Measurements from ENCODE around the gene NTNG2.
A peak's percentile ranks its signal among the peaks of the same experiment; 100 is the strongest.
"Not testable (repeated sequence)": the region's sequence is repeated elsewhere in the genome, so short reads cannot be mapped to it uniquely, and the experiment has no call there.

NTNG2 gene

DNA sequence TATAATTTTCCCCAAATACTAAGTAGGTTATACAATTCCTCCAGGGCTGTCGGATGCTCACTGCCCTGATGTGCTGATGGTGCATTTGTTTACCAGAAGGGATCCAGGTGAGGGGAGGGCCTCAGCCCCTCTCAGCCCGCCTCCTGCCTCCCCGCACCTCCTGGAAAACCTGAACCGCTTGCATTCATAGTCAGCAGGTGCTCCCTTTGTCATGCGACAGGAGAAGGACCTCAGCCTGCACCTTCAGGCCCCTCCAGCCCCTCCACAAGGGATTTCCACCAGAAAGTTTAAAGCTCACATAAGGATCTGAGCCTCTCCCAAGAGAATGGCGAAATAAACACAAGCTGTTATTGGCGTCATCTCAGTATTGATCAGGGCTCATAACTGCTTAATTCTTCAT, 36.5 kb upstream of the NTNG2 start:
- TF ChIP-seq, protein P1, sequence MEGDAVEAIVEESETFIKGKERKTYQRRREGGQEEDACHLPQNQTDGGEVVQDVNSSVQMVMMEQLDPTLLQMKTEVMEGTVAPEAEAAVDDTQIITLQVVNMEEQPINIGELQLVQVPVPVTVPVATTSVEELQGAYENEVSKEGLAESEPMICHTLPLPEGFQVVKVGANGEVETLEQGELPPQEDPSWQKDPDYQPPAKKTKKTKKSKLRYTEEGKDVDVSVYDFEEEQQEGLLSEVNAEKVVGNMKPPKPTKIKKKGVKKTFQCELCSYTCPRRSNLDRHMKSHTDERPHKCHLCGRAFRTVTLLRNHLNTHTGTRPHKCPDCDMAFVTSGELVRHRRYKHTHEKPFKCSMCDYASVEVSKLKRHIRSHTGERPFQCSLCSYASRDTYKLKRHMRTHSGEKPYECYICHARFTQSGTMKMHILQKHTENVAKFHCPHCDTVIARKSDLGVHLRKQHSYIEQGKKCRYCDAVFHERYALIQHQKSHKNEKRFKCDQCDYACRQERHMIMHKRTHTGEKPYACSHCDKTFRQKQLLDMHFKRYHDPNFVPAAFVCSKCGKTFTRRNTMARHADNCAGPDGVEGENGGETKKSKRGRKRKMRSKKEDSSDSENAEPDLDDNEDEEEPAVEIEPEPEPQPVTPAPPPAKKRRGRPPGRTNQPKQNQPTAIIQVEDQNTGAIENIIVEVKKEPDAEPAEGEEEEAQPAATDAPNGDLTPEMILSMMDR (conservative IDR thresholded peaks at IDR 0.05; ENCODE audit: control insufficient read depth, insufficient read depth, low read depth, low read length), result no peak
- no peak for DNase-seq (ENCODE audit: low read depth)
- H3K4me3 ChIP-seq (ENCODE audit: control insufficient read depth, low read depth, low read length), result no peak overlapping the region

DNA sequence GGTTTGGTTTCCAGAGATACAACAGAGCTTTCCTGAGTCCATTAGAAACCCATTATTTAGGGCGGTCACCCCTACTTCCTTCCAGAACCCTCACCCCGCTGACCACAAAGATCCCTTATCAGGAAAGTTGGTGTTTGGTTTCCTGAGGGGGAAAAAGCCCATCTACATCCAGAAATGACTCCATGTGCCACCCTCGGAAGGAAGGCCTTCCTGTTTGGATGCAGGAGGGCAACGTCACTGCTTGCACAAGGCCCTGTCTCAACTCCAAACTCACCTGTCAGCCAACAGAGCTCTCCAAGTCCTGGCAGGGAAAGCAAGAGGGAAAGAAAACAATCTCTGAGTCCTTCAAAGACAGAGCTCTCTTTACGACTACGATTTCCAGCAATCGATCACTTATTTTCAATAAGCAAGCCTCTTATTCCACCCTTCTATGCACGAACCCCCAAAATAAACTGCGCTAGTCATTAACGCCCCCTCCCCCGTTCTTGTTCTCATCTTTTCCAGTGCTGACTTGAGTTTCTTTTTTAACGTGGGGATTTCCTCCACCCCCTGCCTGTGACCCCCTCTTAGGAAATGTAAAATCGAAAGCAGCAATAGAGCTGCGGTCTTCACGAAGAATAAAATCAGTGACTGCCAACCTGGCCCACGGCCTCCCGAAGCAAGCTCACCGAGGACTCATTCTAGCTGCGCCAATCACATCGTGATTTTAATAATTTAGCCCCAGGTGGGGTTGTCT, 35.7 kb upstream of the NTNG2 start:
- DNase-seq (ENCODE audit: low read depth), result no peak
- H3K4me3 ChIP-seq (ENCODE audit: control insufficient read depth, low read depth, low read length), result no peak overlapping the region
- TF ChIP-seq, protein P1 (conservative IDR thresholded peaks at IDR 0.05; ENCODE audit: control insufficient read depth, insufficient read depth, low read depth, low read length), result no peak

DNA sequence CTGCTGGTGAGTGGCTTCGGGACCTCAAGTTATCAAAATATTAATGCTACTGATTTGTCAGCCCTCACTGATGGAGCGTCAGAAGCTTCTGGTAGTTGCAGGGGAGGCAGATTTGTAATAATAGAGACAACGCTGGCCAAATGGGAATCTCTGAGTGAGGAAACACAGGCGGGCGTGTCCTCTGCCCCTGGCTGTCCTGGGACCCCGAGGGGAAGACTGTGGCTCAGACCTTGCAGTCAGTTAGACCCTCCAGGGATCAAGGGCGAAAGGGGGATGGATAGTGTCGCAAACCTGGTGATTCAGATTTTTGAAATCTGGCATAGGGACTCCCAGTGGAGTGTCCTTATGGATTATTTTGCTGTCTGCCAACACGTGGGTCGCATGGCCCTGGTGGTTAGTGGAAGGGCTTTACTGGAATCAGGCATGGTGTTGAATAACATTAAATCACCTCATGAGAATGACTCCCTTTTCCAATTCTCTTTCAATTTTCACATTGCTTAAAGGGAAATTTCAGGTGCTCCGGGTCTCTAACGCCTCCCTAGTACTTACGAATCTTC, 35.1 kb upstream of the NTNG2 start:
- DNase-seq (ENCODE audit: low read depth), result peak; percentile 1
- TF ChIP-seq, protein P1 (conservative IDR thresholded peaks at IDR 0.05; ENCODE audit: control insufficient read depth, insufficient read depth, low read depth, low read length), result no peak
- H3K4me3 ChIP-seq (ENCODE audit: control insufficient read depth, low read depth, low read length), result no peak overlapping the region

- no peak for DNase-seq (ENCODE audit: low read depth)
- TF ChIP-seq, protein P1 (conservative IDR thresholded peaks at IDR 0.05; ENCODE audit: control insufficient read depth, insufficient read depth, low read depth, low read length), result no peak
- no peak overlapping the region for H3K4me3 ChIP-seq (ENCODE audit: control insufficient read depth, low read depth, low read length)
Measured at GRCh38 chr9:132127888-132128534, 33.8 kb upstream of the NTNG2 start.

DNA sequence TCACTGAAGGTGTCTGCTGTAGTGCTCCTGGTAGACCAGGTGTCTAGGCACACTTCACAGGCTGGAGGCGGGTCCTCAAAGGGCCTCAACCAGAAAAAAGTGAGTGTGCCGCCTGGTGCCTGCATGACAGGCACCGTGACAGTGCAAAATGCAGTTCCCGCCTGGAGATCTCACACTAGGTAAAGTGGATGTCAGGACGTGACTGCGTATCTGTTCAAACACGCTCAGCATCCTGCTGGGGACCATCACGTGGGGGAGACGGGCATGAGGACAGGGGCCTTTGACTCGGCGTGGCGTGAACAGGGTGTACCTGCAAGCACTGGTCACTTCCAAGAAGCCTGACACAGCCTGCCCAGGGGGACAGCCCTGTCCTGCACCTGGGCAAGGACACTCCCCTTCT, 32.3 kb upstream of the NTNG2 start:
- TF ChIP-seq, protein P1 (conservative IDR thresholded peaks at IDR 0.05; ENCODE audit: control insufficient read depth, insufficient read depth, low read depth, low read length), result no peak
- H3K4me3 ChIP-seq (ENCODE audit: control insufficient read depth, low read depth, low read length), result no peak overlapping the region
- DNase-seq (ENCODE audit: low read depth), result no peak

DNA sequence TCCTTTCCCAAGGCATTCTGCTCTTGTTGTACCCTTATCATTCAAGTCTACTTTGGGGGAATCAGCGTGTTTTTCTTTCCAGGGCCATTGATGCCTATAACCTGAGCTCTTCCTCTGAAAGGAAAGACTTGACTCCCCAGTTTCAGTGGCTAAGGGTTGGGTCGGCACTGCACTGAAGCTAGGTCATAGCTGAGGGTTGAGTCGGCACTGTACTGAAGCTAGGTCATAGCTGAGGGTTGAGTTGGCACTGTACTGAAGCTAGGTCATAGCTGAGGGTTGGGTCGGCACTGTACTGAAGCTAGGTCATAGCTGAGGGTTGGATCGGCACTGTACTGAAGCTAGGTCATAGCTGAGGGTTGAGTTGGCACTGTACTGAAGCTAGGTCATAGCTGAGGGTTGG, 27.8 kb upstream of the NTNG2 start:
- DNase-seq (ENCODE audit: low read depth), result peak; percentile 27
- not testable (repeated sequence) for H3K4me3 ChIP-seq (ENCODE audit: control insufficient read depth, low read depth, low read length)

DNA sequence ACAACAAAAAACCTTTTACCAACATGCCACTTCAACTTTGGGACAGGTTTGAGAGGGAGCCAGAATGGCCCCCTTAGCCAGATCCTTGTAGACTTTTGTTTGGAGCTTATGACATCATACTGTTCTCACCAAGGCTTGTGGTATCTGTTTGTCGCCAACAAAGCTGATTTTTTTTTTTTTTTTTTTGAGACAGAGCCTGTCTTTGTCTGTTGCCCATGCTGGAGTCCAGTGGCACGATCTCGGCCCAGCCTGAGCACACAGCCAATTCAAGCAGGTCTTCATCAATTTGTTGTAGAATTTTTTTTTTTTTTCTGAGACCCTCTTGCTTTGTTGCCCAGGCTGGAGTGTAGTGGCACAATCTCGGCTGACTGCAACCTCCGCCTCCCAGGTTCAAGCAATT, 26.4 kb upstream of the NTNG2 start:
- TF ChIP-seq, protein P1 (conservative IDR thresholded peaks at IDR 0.05; ENCODE audit: control insufficient read depth, insufficient read depth, low read depth, low read length), result no peak
- no peak overlapping the region for H3K4me3 ChIP-seq (ENCODE audit: control insufficient read depth, low read depth, low read length)
- no peak for DNase-seq (ENCODE audit: low read depth)
